ENCODE measurements around the gene GPR107.

GPR107 gene

DNA sequence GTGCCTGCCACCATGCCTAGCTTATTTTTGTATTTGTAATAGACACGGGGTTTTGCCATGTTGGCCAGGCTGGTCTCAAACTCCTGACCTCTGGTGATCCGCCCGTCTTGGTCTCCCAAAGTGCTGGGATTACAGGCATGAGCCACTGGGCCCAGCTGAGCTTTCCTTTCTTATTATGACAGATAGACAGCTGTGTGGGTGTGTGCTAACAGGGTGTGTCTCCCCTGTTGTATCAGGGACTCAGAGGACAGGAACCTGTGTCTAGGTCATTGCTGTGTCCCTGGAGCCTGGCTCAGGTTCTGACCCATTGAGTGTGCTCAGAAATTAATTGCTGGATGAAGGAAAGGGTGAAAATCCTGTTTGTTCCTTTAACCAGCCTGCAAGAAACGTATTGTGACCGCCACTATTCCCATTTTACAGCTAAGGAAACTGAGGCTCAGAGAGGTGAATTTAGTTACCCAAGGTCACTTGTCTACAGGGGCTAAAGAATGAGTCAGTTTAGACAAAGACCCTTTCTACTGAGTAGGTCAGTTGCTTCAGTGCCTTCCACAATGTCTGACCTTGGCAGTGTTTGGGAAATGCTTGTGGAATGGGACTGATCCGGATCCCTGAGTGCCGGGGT is 135.3 kb downstream of the GPR107 start:
- no peak for DNase-seq
